ENCODE results near the gene CSNK1A1.
"Not testable (repeated sequence)": the region's sequence is repeated elsewhere in the genome, so short reads cannot be mapped to it uniquely, and the experiment has no call there.

Gene CSNK1A1

GRCh38 chr5:149452665-149453617, 98.3 kb downstream of the CSNK1A1 start:
- no peak for DNase-seq

- peak in 1 of 2 donors; percentile 20 for DNase-seq
These were observed 99.1 kb downstream of the CSNK1A1 start for GRCh38 chr5:149452007-149452664.

- no peak for DNase-seq
These were observed 101.0 kb downstream of the CSNK1A1 start for GRCh38 chr5:149450199-149450598.

- no peak for DNase-seq
These were observed 102.2 kb downstream of the CSNK1A1 start for GRCh38 chr5:149448831-149449714.

DNA sequence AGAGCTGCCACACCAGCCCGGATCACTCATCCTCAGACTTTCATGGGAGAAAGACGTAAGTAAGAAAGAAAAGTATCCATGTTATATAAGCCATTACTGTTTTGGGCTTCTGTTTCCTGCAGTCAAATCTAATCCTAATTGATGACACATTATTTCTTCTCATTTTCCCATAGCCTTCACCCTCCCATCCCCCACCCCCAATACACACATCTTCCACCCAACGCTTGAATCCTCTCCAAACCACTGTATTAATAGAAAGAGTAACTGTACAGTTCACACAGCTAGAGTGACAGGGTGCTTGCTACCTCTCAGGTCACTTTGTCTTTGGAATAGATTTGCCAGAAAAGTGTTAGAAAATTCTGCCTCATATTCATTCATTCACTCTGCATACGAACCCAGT, 102.8 kb downstream of the CSNK1A1 start:
- no peak for DNase-seq

GRCh38 chr5:149447373-149448367, 103.6 kb downstream of the CSNK1A1 start:
- DNase-seq: no peak

DNA sequence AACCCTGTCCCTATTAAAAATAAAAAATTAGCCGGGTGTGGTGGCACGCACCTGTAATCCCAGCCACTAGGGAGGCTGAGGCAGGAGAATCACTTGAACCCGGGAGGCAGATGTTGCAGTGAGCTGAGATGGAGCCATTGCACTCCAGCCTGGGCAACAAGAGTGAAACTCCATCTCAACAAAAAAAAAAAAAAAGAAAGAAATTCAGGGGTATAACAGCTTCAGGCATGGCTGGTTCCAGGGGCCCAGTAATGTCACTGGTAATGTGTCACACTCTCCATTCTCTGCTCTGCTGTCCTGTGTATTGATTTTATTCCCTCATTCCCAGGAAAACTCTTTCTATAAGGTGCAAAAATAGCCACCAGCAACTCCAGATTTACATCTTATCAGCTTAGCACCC, 104.4 kb downstream of the CSNK1A1 start:
- not testable (repeated sequence) for DNase-seq

- DNase-seq: no peak
These were observed 105.4 kb downstream of the CSNK1A1 start for GRCh38 chr5:149445739-149446369.

DNA sequence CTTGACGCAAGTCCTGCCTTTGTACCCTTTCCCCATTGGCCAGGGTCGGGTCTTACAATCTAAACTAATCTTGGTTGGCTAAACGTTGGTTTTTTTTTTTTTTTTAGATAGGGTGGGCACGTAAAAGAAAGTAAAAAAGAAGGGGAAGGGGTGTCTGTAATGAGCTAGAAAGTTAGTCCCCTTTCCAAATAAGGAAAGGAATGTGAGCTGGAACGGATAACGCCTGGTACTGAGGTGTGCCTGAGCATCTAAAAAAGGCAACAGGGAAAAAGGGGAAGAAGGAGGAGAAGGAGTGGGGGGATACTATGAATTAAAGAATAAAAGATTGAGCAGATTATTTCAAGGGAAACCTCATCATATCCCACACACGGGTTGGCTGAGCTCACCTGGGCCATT, 105.9 kb downstream of the CSNK1A1 start:
- no peak for DNase-seq

GRCh38 chr5:149444430-149444829, 106.8 kb downstream of the CSNK1A1 start:
- not testable (repeated sequence) for DNase-seq

DNA sequence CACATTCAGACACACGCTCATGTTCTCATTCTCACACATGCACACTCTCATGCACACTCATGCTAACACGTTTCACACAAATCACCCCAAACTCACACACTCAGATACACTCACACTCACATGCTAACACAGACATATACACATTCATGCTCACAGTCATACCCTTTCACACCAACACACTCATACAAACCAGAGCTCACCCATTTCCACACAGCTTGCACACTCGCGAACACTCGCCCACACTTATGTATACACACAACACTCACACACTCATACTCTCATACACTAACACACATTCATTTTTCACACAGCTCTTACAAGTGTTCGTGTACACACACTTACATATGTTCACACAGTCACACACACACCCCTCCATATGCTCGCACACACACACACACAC, 108.0 kb downstream of the CSNK1A1 start:
- no peak for DNase-seq

GRCh38 chr5:149442563-149443182, 108.6 kb downstream of the CSNK1A1 start:
- DNase-seq: peak; percentile 18 to 68

Measured in hippocampal formation (tissue), 2 donors.